GM12801 (cell line): Measurements from ENCODE around the gene NUAK1.

Experiments
- TF ChIP-seq, protein P1 (sequence below): IDR thresholded peaks from one replicate; pipeline ENCODE4 v1.5.1; 2011; ENCODE audit warnings: control low read depth; ENCODE audit not compliant: insufficient read length; ENCODE audit errors: extremely low read depth

NUAK1 gene

GRCh38 chr12:106070147-106070546 lies 68.6 kb downstream of the NUAK1 start:
- TF ChIP-seq, protein P1, sequence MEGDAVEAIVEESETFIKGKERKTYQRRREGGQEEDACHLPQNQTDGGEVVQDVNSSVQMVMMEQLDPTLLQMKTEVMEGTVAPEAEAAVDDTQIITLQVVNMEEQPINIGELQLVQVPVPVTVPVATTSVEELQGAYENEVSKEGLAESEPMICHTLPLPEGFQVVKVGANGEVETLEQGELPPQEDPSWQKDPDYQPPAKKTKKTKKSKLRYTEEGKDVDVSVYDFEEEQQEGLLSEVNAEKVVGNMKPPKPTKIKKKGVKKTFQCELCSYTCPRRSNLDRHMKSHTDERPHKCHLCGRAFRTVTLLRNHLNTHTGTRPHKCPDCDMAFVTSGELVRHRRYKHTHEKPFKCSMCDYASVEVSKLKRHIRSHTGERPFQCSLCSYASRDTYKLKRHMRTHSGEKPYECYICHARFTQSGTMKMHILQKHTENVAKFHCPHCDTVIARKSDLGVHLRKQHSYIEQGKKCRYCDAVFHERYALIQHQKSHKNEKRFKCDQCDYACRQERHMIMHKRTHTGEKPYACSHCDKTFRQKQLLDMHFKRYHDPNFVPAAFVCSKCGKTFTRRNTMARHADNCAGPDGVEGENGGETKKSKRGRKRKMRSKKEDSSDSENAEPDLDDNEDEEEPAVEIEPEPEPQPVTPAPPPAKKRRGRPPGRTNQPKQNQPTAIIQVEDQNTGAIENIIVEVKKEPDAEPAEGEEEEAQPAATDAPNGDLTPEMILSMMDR = no peak

GRCh38 chr12:106068296-106068695 lies 70.5 kb downstream of the NUAK1 start:
- TF ChIP-seq, protein P1 = no peak

DNA sequence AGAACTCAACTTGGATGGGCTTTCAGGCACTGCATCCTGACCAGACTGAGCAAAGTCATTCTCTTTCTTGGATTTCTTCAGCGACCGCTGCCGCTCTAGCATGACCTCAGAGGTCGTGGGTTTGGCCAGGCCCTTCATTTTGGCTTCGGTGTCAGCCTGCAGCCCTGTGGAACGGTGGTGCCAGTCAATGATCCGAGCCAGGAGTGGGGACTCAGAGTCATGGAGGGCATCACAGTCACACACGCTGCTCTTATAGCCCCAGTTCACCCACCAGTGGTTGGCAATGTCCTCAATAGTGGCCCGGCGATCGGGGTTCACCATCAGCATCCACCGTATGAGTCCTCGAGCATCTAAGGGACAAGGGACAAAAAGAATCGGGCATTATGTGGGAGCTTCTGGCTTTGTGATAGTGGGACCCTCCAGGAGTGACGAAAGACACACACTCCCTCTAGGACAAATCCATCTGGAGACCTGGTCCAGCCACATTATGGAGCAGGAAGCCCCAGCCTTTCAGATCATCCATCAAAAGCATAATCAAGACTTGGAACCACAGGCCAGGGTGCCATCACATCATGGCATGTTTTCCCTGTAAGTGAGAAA lies 71.0 kb downstream of the NUAK1 start:
- TF ChIP-seq, protein P1 = no peak

GRCh38 chr12:106066726-106067325 lies 71.9 kb downstream of the NUAK1 start:
- TF ChIP-seq, protein P1 = no peak

DNA sequence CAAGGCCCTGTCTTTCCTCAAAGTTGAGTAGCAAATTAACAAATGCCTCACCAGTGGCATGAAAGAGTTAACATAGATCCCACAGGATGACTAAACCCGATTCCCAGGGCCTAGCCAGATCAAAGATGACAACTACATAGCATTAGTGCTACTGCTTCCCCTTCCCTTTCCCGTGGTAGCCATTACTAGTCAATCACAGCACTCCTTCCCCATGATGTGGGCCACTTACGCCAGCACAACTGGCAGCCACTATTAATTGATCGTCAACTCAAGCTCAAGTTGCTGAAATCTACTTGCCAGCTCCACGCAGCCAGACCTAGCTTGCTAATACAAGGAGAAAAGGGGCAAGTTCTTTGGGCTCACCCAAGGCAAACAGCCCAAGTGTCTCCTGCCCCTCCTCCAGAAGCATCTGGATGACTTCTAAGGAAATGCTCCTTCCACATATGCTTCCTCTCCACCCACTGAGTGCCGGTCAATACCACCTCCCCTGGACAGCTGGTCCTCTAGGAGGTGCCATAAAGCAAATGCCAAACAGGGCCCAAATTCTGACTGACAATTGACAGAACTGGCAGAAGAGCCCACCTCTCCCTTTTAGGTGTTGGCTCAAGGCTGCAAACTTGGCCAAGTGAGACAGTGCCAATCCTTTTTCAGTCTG lies 72.6 kb downstream of the NUAK1 start:
- TF ChIP-seq, protein P1 = no peak

DNA sequence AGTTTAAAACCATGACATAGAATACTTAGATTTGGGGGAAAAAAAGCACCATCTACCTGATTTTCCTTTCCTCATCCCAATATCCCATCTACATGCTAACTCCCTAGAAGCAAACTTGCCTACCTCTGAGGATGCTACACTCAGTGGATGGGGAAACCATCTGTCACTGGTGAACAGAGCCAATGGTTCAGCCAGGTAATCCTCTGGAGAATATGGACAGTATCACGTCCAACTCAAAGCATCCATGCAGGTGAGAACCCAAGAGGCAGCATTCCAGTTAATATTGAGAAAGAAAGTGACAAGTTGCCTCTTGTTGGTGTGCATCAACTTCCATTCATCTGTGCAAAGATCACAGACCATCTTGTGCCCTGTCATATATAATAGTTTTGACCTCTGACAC lies 73.2 kb downstream of the NUAK1 start:
- TF ChIP-seq, protein P1 = no peak

DNA sequence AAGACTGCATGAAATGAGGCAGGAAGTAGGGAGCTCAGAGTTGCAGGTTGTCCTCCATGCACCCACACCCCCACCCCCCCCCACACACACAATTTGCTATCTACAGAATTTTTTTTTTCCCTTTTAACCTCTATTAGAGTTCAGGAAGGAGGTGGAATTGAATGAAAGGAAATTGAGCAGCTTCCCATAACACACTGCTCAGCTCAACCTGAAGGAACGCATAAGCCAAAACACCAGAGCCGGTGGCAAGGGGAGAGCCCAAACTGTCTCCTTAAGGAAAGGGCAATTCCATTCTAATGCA lies 74.1 kb downstream of the NUAK1 start:
- TF ChIP-seq, protein P1 = no peak
